ENCODE data around the gene UTF1. TPM values are rescaled to one million over a fixed set of nuclear protein-coding genes. Genes with fewer than 3 reads are reported as not detected.

The UTF1 gene
- total RNA-seq, 4 donors from 2014 or later = not detected

GRCh38 chr10:133197786-133198185 lies 32.2 kb upstream of the UTF1 start:
- no peak for TF ChIP-seq CTCF (IDR thresholded peaks at IDR 0.05; ENCODE audit: low read depth)

GRCh38 chr10:133198206-133198605 lies 31.8 kb upstream of the UTF1 start:
- TF ChIP-seq CTCF (IDR thresholded peaks at IDR 0.05; ENCODE audit: low read depth) = no peak

GRCh38 chr10:133198621-133199487 lies 31.2 kb upstream of the UTF1 start:
- TF ChIP-seq CTCF (IDR thresholded peaks at IDR 0.05; ENCODE audit: low read depth) = no peak

GRCh38 chr10:133199488-133199885 lies 30.5 kb upstream of the UTF1 start:
- TF ChIP-seq CTCF (IDR thresholded peaks at IDR 0.05; ENCODE audit: low read depth) = no peak

- TF ChIP-seq CTCF (IDR thresholded peaks at IDR 0.05; ENCODE audit: low read depth) = no peak
Measured at GRCh38 chr10:133199992-133200611, 29.9 kb upstream of the UTF1 start.

- TF ChIP-seq CTCF (IDR thresholded peaks at IDR 0.05; ENCODE audit: low read depth) = no peak
Measured at GRCh38 chr10:133200621-133201031, 29.4 kb upstream of the UTF1 start.

GRCh38 chr10:133201151-133201947 lies 28.7 kb upstream of the UTF1 start:
- TF ChIP-seq CTCF (IDR thresholded peaks at IDR 0.05; ENCODE audit: low read depth) = no peak
